ENCODE results near the gene EXOC6. TPM values are rescaled to one million over a fixed set of nuclear protein-coding genes. Genes with fewer than 3 reads are reported as not detected.

EXOC6 gene
- total RNA-seq, 3 donors from 2014 or later, result 7.0 to 26.1 (median 16.1) TPM

DNA sequence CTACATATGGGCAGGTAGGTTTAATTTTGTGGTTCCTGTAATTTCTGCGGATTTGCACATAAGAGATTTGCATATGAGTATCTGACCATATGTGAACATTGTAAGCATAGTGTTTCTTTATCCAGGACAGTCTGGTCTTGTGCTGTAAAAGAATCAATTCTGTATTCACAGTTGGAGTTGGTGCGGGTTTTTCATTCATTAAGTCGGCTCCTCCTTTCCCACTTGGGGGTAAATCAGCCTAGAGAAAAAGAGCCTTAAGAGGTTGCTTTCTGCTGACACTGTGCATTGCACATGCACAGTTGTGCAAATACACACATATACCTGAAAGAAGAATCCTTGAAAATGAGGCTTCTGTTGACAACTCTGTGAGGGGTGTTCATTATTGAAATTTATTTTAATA lies 206.2 kb downstream of the EXOC6 start:
- no peaks in the 10 kb centered on the region for H3K27me3 ChIP-seq
- H3K9me3 ChIP-seq, result no peaks in the 10 kb centered on the region
- H3K36me3 ChIP-seq, result no peaks in the 10 kb centered on the region
- TF ChIP-seq POLR2A (IDR thresholded peaks at IDR 0.05), result no peak
- TF ChIP-seq POLR2AphosphoS5 (IDR thresholded peaks at IDR 0.05), result no peak
- TF ChIP-seq, protein P1, sequence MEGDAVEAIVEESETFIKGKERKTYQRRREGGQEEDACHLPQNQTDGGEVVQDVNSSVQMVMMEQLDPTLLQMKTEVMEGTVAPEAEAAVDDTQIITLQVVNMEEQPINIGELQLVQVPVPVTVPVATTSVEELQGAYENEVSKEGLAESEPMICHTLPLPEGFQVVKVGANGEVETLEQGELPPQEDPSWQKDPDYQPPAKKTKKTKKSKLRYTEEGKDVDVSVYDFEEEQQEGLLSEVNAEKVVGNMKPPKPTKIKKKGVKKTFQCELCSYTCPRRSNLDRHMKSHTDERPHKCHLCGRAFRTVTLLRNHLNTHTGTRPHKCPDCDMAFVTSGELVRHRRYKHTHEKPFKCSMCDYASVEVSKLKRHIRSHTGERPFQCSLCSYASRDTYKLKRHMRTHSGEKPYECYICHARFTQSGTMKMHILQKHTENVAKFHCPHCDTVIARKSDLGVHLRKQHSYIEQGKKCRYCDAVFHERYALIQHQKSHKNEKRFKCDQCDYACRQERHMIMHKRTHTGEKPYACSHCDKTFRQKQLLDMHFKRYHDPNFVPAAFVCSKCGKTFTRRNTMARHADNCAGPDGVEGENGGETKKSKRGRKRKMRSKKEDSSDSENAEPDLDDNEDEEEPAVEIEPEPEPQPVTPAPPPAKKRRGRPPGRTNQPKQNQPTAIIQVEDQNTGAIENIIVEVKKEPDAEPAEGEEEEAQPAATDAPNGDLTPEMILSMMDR (IDR thresholded peaks at IDR 0.05), result no peak
- no peak for DNase-seq (ENCODE audit: low spot score in 2 of 2)
- H3K4me1 ChIP-seq, result no peaks in the 10 kb centered on the region
- intact Hi-C loops (cut with DNase I; ENCODE audit: low total_unique reads), result no loop called here
- no peak overlapping the region for H3K4me3 ChIP-seq
- no peak overlapping the region for H3K27ac ChIP-seq

DNA sequence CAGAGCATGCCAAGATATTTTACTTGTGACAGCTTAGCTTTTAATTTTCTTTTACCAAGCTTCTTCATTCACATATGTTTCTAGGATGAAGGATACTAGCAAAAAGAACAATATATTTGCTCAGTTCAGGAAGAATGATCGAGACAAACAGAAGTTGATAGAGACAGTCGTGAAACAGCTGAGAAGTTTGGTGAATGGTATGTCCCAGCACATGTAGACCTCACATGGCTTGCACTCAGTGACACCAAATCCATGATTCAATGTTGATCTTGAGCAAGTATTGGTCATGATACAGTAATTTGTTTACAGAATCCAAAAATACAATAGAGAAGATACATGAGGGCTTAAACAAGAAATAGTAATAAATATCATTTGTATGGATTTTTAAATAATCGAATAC lies 209.8 kb downstream of the EXOC6 start:
- H3K4me3 ChIP-seq, result no peak overlapping the region
- H3K27me3 ChIP-seq, result peaks cover 3 to 32% of the 10 kb centered on the region in 2 donors
- no peak overlapping the region for H3K27ac ChIP-seq
- no peaks in the 10 kb centered on the region for H3K9me3 ChIP-seq
- intact Hi-C loops (cut with DNase I; ENCODE audit: low total_unique reads), result no loop called here
- DNase-seq (ENCODE audit: low spot score in 2 of 2), result no peak
- TF ChIP-seq POLR2A (IDR thresholded peaks at IDR 0.05) (no peak), POLR2AphosphoS5 (IDR thresholded peaks at IDR 0.05) (no peak)
- TF ChIP-seq, protein P1 (IDR thresholded peaks at IDR 0.05), result no peak
- H3K4me1 ChIP-seq, result peaks cover 0 to 5% of the 10 kb centered on the region in 2 donors
- no peaks in the 10 kb centered on the region for H3K36me3 ChIP-seq

DNA sequence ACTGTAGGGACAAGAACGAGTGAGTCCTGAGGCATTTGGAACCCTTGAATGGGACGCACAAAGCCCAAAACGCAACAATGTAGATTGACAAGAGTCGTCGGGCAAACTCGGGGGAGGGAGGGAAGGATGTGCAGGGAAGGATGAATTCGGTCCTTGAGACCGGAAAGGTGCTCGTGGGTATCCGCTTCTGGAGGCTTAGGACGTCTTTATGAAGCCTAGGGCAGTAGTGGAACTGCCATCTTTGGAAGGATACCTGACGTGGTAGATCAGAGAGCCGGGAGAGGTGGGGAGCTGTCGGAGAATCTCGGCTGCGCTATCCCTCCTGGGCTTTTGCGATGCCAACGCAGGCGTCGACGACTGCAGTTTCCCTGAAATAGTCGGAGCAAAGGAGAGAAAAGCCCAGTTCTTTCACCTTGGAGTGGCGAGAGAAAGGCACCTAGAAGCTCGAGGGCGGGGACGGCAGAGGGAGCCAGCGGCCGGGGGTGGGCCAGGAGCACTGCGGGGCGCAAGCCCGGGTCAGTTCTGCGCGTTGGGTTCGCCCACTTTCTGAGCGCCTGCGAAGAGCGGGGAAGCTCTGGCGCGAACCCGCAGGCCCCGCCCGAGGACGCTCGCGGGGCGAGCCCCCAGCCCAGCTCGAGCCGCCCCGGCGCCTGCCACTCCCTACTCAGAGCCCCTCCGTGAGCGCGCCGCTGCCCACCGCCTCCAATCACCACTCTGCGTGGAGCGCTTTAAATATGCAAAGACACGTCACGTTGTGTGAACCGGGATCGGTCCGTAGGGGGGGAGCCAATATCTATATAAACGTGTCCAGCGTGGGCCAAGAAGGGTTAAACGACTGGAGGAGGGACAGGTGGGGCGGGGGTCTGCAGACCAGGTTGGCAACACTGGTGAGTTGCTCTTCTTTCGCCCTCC lies 211.9 kb downstream of the EXOC6 start, which contains the start of gene CYP26C1:
Gene CYP26C1, plus strand, starts transcription at position 824 of the 912 bp plus-strand sequence. CDS start 466 bp downstream, outside the sequence.
- no peak for DNase-seq (ENCODE audit: low spot score in 2 of 2)
- intact Hi-C loops (cut with DNase I; ENCODE audit: low total_unique reads), result no loop called here
- no peaks in the 10 kb centered on the region for H3K36me3 ChIP-seq
- no peaks in the 10 kb centered on the region for H3K9me3 ChIP-seq
- H3K27me3 ChIP-seq, result peaks cover 3 to 50% of the 10 kb centered on the region in 2 donors
- no peak within 1 kb of the TSS for H3K27ac ChIP-seq
- TF ChIP-seq POLR2A (IDR thresholded peaks at IDR 0.05) (no peak), POLR2AphosphoS5 (IDR thresholded peaks at IDR 0.05) (no peak)
- TF ChIP-seq, protein P1 (IDR thresholded peaks at IDR 0.05), result no peak
- peaks cover 0 to 5% of the 10 kb centered on the region in 2 donors for H3K4me1 ChIP-seq
- H3K4me3 ChIP-seq, result no peak within 1 kb of the TSS

DNA sequence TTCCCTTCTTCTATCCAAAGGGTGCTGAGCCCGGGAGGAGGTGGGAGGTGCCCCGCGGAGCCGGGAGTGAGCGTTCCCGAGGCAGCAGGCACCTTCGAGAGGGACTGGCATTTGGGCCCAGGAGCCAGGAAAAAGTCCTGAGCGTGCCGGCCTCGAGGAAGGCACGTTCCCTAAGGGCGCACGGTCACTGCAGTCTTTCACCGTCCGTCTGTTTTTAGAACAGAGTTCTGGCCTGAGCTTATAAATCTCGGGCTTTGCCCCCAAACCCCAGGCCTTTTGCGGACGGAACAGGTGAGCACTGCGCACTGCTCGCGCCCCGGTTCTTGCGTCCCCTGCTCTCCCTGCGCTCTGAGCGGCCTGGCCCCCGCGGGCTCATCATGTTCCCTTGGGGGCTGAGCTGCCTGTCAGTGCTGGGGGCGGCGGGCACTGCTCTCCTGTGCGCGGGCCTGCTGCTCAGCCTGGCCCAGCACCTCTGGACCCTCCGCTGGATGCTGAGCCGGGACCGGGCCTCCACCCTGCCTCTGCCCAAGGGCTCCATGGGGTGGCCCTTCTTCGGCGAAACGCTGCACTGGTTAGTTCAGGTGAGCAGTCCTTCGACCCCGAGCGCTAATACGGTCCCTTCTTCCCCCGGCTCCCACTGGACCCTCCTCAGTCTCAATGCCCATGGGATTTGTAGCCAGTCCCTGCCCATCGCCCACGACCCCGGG lies 212.7 kb downstream of the EXOC6 start:
- intact Hi-C loops (cut with DNase I; ENCODE audit: low total_unique reads), result no loop called here
- H3K4me3 ChIP-seq, result no peak overlapping the region
- no peak for DNase-seq (ENCODE audit: low spot score in 2 of 2)
- peaks cover 3 to 58% of the 10 kb centered on the region in 2 donors for H3K27me3 ChIP-seq
- no peak overlapping the region for H3K27ac ChIP-seq
- H3K4me1 ChIP-seq, result peaks cover 0 to 5% of the 10 kb centered on the region in 2 donors
- H3K9me3 ChIP-seq, result no peaks in the 10 kb centered on the region
- no peak for TF ChIP-seq POLR2A (IDR thresholded peaks at IDR 0.05)
- TF ChIP-seq POLR2AphosphoS5 (IDR thresholded peaks at IDR 0.05), result no peak
- TF ChIP-seq, protein P1 (IDR thresholded peaks at IDR 0.05), result no peak
- no peaks in the 10 kb centered on the region for H3K36me3 ChIP-seq

Data from breast epithelium (tissue), 4 donors.